ENCODE results near the gene SELENOK. TPM values are rescaled to one million over a fixed set of nuclear protein-coding genes. Genes with fewer than 3 reads are reported as not detected.

The SELENOK gene
- polyA plus RNA-seq, 12 donors: 31.2 to 59.2 (median 44.1) TPM; not detected in 1

GRCh38 chr3:53888232-53888631 is 3.4 kb downstream of the SELENOK start:
- DNase-seq: no peak

GRCh38 chr3:53887446-53887845 is 4.2 kb downstream of the SELENOK start:
- DNase-seq: no peak

GRCh38 chr3:53885239-53885638 is 6.4 kb downstream of the SELENOK start:
- DNase-seq: no peak

GRCh38 chr3:53884623-53885022 is 7.0 kb downstream of the SELENOK start:
- no peak for DNase-seq

- DNase-seq: no peak
These were observed 8.7 kb downstream of the SELENOK start for GRCh38 chr3:53883008-53883407.

- peak; percentile 91 for DNase-seq
These were observed 9.7 kb downstream of the SELENOK start, which contains the start of gene ACTR8 for GRCh38 chr3:53881691-53882593. Gene ACTR8 (minus strand): TSS chr3:53882152. CDS start chr3:53882101, 51 bp downstream.

GRCh38 chr3:53880396-53881345 is 11.0 kb downstream of the SELENOK start:
- no peak for DNase-seq

- no peak for DNase-seq
These were observed 25.7 kb downstream of the SELENOK start for GRCh38 chr3:53865732-53866499.

GRCh38 chr3:53863145-53863544 is 28.5 kb downstream of the SELENOK start:
- no peak for DNase-seq

- DNase-seq: no peak
These were observed 29.4 kb downstream of the SELENOK start for GRCh38 chr3:53862241-53862640.

- no peak for DNase-seq
These were observed 31.5 kb downstream of the SELENOK start for GRCh38 chr3:53860196-53860595.

GRCh38 chr3:53859178-53859577 is 32.5 kb downstream of the SELENOK start:
- DNase-seq: no peak

GRCh38 chr3:53858096-53858741 is 33.4 kb downstream of the SELENOK start:
- DNase-seq: no peak

GRCh38 chr3:53856964-53857363 is 34.7 kb downstream of the SELENOK start:
- no peak for DNase-seq

- no peak for DNase-seq
These were observed 40.8 kb downstream of the SELENOK start for GRCh38 chr3:53850895-53851294.

- no peak for DNase-seq
These were observed 41.7 kb downstream of the SELENOK start for GRCh38 chr3:53849916-53850315.

GRCh38 chr3:53846851-53847155 is 44.9 kb downstream of the SELENOK start:
- DNase-seq: no peak

GRCh38 chr3:53846134-53846850 is 45.4 kb downstream of the SELENOK start, which contains the start of the genes CHDH and IL17RB:
Gene CHDH (minus strand): TSS chr3:53846419. CDS start chr3:53824008, 22,411 bp downstream.
Gene IL17RB (plus strand): TSS chr3:53846568. CDS start chr3:53846589, 21 bp downstream.
- peak; percentile 51 for DNase-seq

- DNase-seq: no peak
These were observed 45.9 kb downstream of the SELENOK start for GRCh38 chr3:53845881-53846133.

- DNase-seq: peak; percentile 67
These were observed 46.4 kb downstream of the SELENOK start for GRCh38 chr3:53845103-53845880.
